ENCODE data around the gene DPM1.

GRCh38 chr20:50933589-50933988, 24.7 kb downstream of the DPM1 start:
- TF ChIP-seq CTCF (IDR thresholded peaks at IDR 0.05) (no peak), KAT7 (CRISPR knock-in tag; IDR thresholded peaks at IDR 0.05; ENCODE audit: borderline replicate concordance) (no peak), ZBTB43 (CRISPR knock-in tag; IDR thresholded peaks at IDR 0.05) (no peak), ATF3 (CRISPR knock-in tag; conservative IDR thresholded peaks at IDR 0.05) (no peak), E2F1 (CRISPR knock-in tag; IDR thresholded peaks at IDR 0.05) (no peak), TCF7 (CRISPR knock-in tag; IDR thresholded peaks at IDR 0.05; ENCODE audit: low read depth) (no peak), TEAD4 (CRISPR knock-in tag; IDR thresholded peaks at IDR 0.05) (no peak), MAX (CRISPR knock-in tag; IDR thresholded peaks at IDR 0.05) (no peak), FOXJ3 (CRISPR knock-in tag; IDR thresholded peaks at IDR 0.05; ENCODE audit: borderline replicate concordance) (no peak), ZNF121 (CRISPR knock-in tag; IDR thresholded peaks at IDR 0.05) (no peak), ZNF232 (CRISPR knock-in tag; IDR thresholded peaks at IDR 0.05) (no peak), USF2 (CRISPR knock-in tag; IDR thresholded peaks at IDR 0.05) (no peak)

All from WTC11 (cell line).